ENCODE data around the gene RALA.

- TF ChIP-seq POLR2A (IDR thresholded peaks at IDR 0.05; ENCODE audit: borderline replicate concordance, extremely low read depth, insufficient read depth, insufficient read length) (no peak), SP1 (IDR thresholded peaks at IDR 0.05; ENCODE audit: low read depth) (no peak), FOSL1 (IDR thresholded peaks at IDR 0.05; ENCODE audit: low read depth) (no peak), POLR2AphosphoS5 (IDR thresholded peaks at IDR 0.05; ENCODE audit: low read depth, low read length) (no peak), RAD21 (IDR thresholded peaks at IDR 0.05; ENCODE audit: low read depth) (no peak), MAX (IDR thresholded peaks at IDR 0.05) (no peak), YY1 (IDR thresholded peaks at IDR 0.05; ENCODE audit: extremely low read depth, insufficient replicate concordance, low read depth, low read length) (no peak), EGR1 (IDR thresholded peaks at IDR 0.05; ENCODE audit: low read depth) (no peak), EZH2phosphoT487 (IDR thresholded peaks at IDR 0.05; ENCODE audit: borderline replicate concordance) (no peak), EZH2 (IDR thresholded peaks at IDR 0.05) (no peak)
- TF ChIP-seq, protein P1, sequence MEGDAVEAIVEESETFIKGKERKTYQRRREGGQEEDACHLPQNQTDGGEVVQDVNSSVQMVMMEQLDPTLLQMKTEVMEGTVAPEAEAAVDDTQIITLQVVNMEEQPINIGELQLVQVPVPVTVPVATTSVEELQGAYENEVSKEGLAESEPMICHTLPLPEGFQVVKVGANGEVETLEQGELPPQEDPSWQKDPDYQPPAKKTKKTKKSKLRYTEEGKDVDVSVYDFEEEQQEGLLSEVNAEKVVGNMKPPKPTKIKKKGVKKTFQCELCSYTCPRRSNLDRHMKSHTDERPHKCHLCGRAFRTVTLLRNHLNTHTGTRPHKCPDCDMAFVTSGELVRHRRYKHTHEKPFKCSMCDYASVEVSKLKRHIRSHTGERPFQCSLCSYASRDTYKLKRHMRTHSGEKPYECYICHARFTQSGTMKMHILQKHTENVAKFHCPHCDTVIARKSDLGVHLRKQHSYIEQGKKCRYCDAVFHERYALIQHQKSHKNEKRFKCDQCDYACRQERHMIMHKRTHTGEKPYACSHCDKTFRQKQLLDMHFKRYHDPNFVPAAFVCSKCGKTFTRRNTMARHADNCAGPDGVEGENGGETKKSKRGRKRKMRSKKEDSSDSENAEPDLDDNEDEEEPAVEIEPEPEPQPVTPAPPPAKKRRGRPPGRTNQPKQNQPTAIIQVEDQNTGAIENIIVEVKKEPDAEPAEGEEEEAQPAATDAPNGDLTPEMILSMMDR (IDR thresholded peaks at IDR 0.05 in 2 of 3, conservative IDR thresholded peaks at IDR 0.05 in 1 of 3; ENCODE audit: borderline replicate concordance in 1 of 3, insufficient read depth in 1 of 3, low read depth in 2 of 3, low read length in 2 of 3) = no peak
Measured at GRCh38 chr7:39621261-39621660, 2.1 kb upstream of the RALA start.
